Measurements from ENCODE around the gene ITGBL1.

Gene ITGBL1

GRCh38 chr13:101640788-101641400, 188.4 kb downstream of the ITGBL1 start:
- no peak overlapping the region for H3K4me3 ChIP-seq (ENCODE audit: low read depth, low read length)
- TF ChIP-seq CTCF (IDR thresholded peaks at IDR 0.05; ENCODE audit: low read depth, low read length), result no peak

DNA sequence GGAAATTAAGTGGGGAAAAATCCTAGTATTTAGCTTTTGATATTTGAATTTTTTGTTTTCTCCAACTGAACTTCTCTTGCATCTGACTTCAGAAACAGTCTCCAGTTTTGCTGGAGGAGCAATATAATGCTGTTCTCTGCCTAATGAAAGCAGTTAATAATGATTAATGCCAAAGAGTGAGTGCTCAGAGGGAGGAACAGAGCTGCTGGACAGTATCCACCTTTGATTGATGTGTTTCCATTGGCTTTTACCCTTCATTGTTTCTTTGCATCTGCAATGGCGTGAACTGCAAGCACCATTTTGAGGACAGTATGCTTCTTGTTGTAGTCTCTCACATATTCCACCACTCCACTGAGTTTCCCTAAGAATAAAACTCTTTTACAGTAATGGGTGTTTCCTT, 193.4 kb downstream of the ITGBL1 start:
- TF ChIP-seq CTCF (IDR thresholded peaks at IDR 0.05; ENCODE audit: low read depth, low read length), result no peak

DNA sequence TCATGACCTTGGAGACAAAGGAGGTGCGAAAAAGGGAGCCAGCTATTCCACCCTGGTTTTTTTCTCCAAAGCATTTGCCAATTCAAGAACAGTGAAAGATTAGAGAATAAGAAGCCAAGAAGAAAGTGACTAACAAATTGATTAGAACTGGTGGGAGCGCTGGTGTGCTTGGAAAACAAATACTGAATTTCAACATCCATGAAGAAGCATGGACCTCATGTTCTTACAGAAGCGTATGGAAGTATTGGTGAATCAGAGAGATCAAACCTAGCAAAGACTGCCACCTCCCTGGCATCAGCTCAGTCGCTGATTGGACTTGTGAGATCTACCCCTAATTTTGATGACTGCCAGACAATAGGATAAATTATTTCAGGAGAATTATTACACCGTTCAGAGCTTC, 195.3 kb downstream of the ITGBL1 start:
- no peak overlapping the region for H3K4me3 ChIP-seq (ENCODE audit: low read depth, low read length)
- TF ChIP-seq CTCF (IDR thresholded peaks at IDR 0.05; ENCODE audit: low read depth, low read length), result no peak

More for the DNA sequence above, 193.4 kb downstream of the ITGBL1 start:
- H3K4me3 ChIP-seq (ENCODE audit: low read depth, low read length), result no peak overlapping the region

GRCh38 chr13:101648766-101649487, 196.5 kb downstream of the ITGBL1 start:
- TF ChIP-seq CTCF (IDR thresholded peaks at IDR 0.05; ENCODE audit: low read depth, low read length), result no peak
- H3K4me3 ChIP-seq (ENCODE audit: low read depth, low read length), result no peak overlapping the region

DNA sequence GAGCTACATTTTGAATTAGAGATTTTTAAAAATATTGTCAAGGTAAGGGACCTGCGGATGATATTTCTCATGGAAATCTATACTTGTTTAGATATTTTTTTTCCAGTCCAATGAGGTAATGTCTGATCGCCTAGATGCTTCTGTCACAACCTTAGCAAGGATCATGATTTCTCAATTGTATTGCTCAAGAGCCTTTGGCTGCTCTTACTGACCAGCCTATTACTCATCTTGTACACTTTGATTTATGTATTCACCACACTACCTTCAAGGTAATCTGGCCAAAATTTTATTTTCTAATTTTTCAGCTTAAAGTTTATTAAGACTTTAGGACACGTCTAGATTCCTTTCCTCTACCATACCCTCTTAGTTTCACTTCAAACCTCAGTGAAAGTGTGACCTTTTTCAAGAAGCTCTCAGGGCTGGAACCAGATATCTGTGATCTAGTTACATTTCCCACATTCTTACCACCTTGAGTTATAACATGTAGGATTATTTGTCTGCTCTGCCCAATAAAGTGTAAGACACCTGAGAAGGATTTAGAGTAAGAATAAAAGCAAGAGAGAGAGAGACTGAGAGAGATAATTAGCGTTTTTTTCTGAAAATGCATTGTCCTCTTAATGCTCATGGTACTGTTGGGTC, 197.1 kb downstream of the ITGBL1 start:
- no peak for TF ChIP-seq CTCF (IDR thresholded peaks at IDR 0.05; ENCODE audit: low read depth, low read length)
- no peak overlapping the region for H3K4me3 ChIP-seq (ENCODE audit: low read depth, low read length)

GRCh38 chr13:101654883-101655282, 202.4 kb downstream of the ITGBL1 start:
- TF ChIP-seq CTCF (IDR thresholded peaks at IDR 0.05; ENCODE audit: low read depth, low read length), result no peak
- H3K4me3 ChIP-seq (ENCODE audit: low read depth, low read length), result no peak overlapping the region

- TF ChIP-seq CTCF (IDR thresholded peaks at IDR 0.05; ENCODE audit: low read depth, low read length), result no peak
Measured at GRCh38 chr13:101655435-101655834, 203.0 kb downstream of the ITGBL1 start.

More at GRCh38 chr13:101655435-101655834, 203.0 kb downstream of the ITGBL1 start:
- H3K4me3 ChIP-seq (ENCODE audit: low read depth, low read length), result no peak overlapping the region
